H1 (cell line): ENCODE data around the gene UNC93A. TPM values are rescaled to one million over a fixed set of nuclear protein-coding genes. Genes with fewer than 3 reads are reported as not detected.

Experiments
- CTCF ChIA-PET: fragments of 300-600 bp; sonication (Branson Sonifier 250); formaldehyde crosslinking; loops from one replicate; lab custom pipeline; 2021; ENCODE audit not compliant: partially characterized antibody; lab: Charles Lee
- POLR2A ChIA-PET: fragments of 300-600 bp; sonication (Branson Sonifier 250); formaldehyde crosslinking; loops from one replicate; lab custom pipeline; 2021; ENCODE audit warnings: inconsistent platforms; ENCODE audit not compliant: partially characterized antibody; lab: Charles Lee
- DNase-seq, 2 experiments: peaks; one replicate each; pipeline versions ENCODE4 v3.0.0 to v3.0.0-alpha.2; 2010 to 2022; ENCODE audit warnings: low spot score in 2 of 2, low read depth in 1 of 2, mixed read lengths in 1 of 2
- FAIRE-seq: peaks from 2 replicates; lab custom pipeline; 2011; peaks lifted over from hg19 to GRCh38; lab: Jason Lieb, UNC
- H2AFZ ChIP-seq: 2 replicates; pipeline ENCODE4 v1.8.1; 2012; ENCODE audit warnings: low read length, inconsistent platforms
- H2AK5ac ChIP-seq: 2 replicates; pipeline ENCODE4 v1.6.1; 2013; ENCODE audit warnings: low read depth, low read length
- H2BK120ac ChIP-seq: replicated peaks from 2 replicates; pipeline ENCODE3; 2013; ENCODE audit warnings: low read depth, low read length, inconsistent platforms
- H2BK12ac ChIP-seq: 2 replicates; pipeline ENCODE4 v1.6.1; 2013; ENCODE audit warnings: low read depth, low read length
- H2BK15ac ChIP-seq: 2 replicates; pipeline ENCODE4 v1.6.1; 2013; ENCODE audit warnings: low read length
- H2BK20ac ChIP-seq: 2 replicates; pipeline ENCODE4 v1.6.1; 2013; ENCODE audit warnings: low read length
- H2BK5ac ChIP-seq: 2 replicates; pipeline ENCODE4 v1.6.1; 2013; ENCODE audit warnings: low read depth, low read length
- H3K14ac ChIP-seq: 2 replicates; pipeline ENCODE4 v1.6.1; 2013; ENCODE audit warnings: inconsistent platforms; ENCODE audit not compliant: insufficient read length
- H3K18ac ChIP-seq: 2 replicates; pipeline ENCODE4 v1.6.1; 2013; ENCODE audit warnings: low read length; ENCODE audit errors: extremely low read depth
- H3K23ac ChIP-seq: 2 replicates; pipeline ENCODE4 v1.6.1; 2013; ENCODE audit warnings: inconsistent platforms; ENCODE audit not compliant: insufficient read length
- H3K23me2 ChIP-seq: 2 replicates; pipeline ENCODE4 v1.6.1; 2013; ENCODE audit warnings: low read depth, low read length
- H3K27ac ChIP-seq: 2 replicates; pipeline ENCODE4 v1.6.1; 2011; ENCODE audit warnings: low read depth, low read length, inconsistent platforms
- H3K27me3 ChIP-seq, 4 experiments: replicated peaks in 1 of 4; 1 replicate in 1 of 4; 2 replicates in 3 of 4; pipeline versions ENCODE4 v1.6.1 to v1.8.1; 2011 to 2013; ENCODE audit warnings: low read length in 3 of 4, mild to moderate bottlenecking in 3 of 4, inconsistent platforms in 2 of 4, mixed read lengths in 2 of 4, moderate library complexity in 1 of 4; ENCODE audit not compliant: control insufficient read depth in 3 of 4, insufficient read depth in 3 of 4; ENCODE audit errors: extremely low read depth in 1 of 4
- H3K36me3 ChIP-seq, 4 experiments: 2 replicates each; pipeline versions ENCODE4 v1.6.1 to v1.8.1; 2011 to 2013; ENCODE audit warnings: mild to moderate bottlenecking in 4 of 4, low read length in 3 of 4, moderate library complexity in 2 of 4, control low read depth in 1 of 4, inconsistent platforms in 1 of 4; ENCODE audit not compliant: insufficient read depth in 4 of 4, control insufficient read depth in 2 of 4
- H3K4ac ChIP-seq: replicated peaks from 2 replicates; pipeline ENCODE3; 2013; ENCODE audit warnings: low read length, low read depth, mixed read lengths, inconsistent platforms; ENCODE audit not compliant: insufficient read length
- H3K4me1 ChIP-seq, 4 experiments: replicated peaks in 1 of 4; 1 replicate in 1 of 4; 2 replicates in 3 of 4; pipeline versions ENCODE4 v1.6.1 to v1.8.1; 2011 to 2013; ENCODE audit warnings: low read length in 3 of 4, inconsistent platforms in 2 of 4, mixed read lengths in 1 of 4; ENCODE audit not compliant: insufficient read depth in 4 of 4, control insufficient read depth in 3 of 4
- H3K4me2 ChIP-seq, 2 experiments: 2 replicates each; pipeline versions ENCODE4 v1.6.1 to v1.8.1; 2011 to 2013; ENCODE audit warnings: low read depth in 2 of 2, low read length in 2 of 2, control low read depth in 1 of 2, inconsistent platforms in 1 of 2, mild to moderate bottlenecking in 1 of 2; ENCODE audit not compliant: insufficient read depth in 1 of 2
- H3K4me3 ChIP-seq, 4 experiments: fragments of 200-600, 300-600 bp in 1 of 4; sonication (generic), shearing (Covaris generic), sonication (Bioruptor Twin) in 1 of 4; 2 replicates each; pipeline versions ENCODE4 v1.5.1 to v1.8.1; 2011 to 2016; ENCODE audit warnings: low read length in 4 of 4, low read depth in 3 of 4, control low read depth in 2 of 4, inconsistent platforms in 2 of 4, mild to moderate bottlenecking in 2 of 4, mixed read lengths in 1 of 4, moderate library complexity in 1 of 4; ENCODE audit not compliant: insufficient read depth in 2 of 4; ENCODE audit errors: extremely low read depth in 1 of 4
- H3K56ac ChIP-seq: replicated peaks from 2 replicates; pipeline ENCODE3; 2013; ENCODE audit warnings: low read depth, mild to moderate bottlenecking, mixed read lengths, low read length, inconsistent platforms; ENCODE audit not compliant: insufficient read length
- H3K79me1 ChIP-seq: 2 replicates; pipeline ENCODE4 v1.6.1; 2013; ENCODE audit warnings: low read depth, low read length, control low read depth
- H3K79me2 ChIP-seq, 2 experiments: 2 replicates each; pipeline versions ENCODE4 v1.6.1 to v1.8.1; 2012 to 2013; ENCODE audit warnings: low read length in 2 of 2, mild to moderate bottlenecking in 2 of 2, inconsistent platforms in 1 of 2; ENCODE audit not compliant: insufficient read depth in 2 of 2, control insufficient read depth in 1 of 2
- H3K9ac ChIP-seq, 4 experiments: replicated peaks in 1 of 4; 1 replicate in 1 of 4; 2 replicates in 3 of 4; pipeline versions ENCODE4 v1.6.1 to v1.8.1; 2011 to 2013; ENCODE audit warnings: low read depth in 3 of 4, low read length in 3 of 4, control low read depth in 2 of 4, mild to moderate bottlenecking in 2 of 4, moderate library complexity in 2 of 4, inconsistent platforms in 1 of 4; ENCODE audit errors: extremely low read depth in 1 of 4
- H3K9me3 ChIP-seq, 2 experiments: 2 replicates each; pipeline versions ENCODE4 v1.6.1 to v1.8.1; 2012 to 2013; ENCODE audit warnings: mild to moderate bottlenecking in 2 of 2, moderate library complexity in 2 of 2, control low read depth in 1 of 2, inconsistent platforms in 1 of 2, low read depth in 1 of 2, low read length in 1 of 2, mixed read lengths in 1 of 2; ENCODE audit not compliant: insufficient read depth in 2 of 2
- H4K20me1 ChIP-seq, 2 experiments: replicated peaks in 1 of 2; 2 replicates each; pipeline versions ENCODE3 to v1.8.1; 2011 to 2013; ENCODE audit warnings: inconsistent platforms in 2 of 2, low read length in 2 of 2, mild to moderate bottlenecking in 1 of 2; ENCODE audit not compliant: insufficient read depth in 2 of 2, control insufficient read depth in 1 of 2
- H4K5ac ChIP-seq: 2 replicates; pipeline ENCODE4 v1.6.1; 2013; ENCODE audit warnings: low read length, low read depth, mixed read lengths, inconsistent platforms; ENCODE audit not compliant: insufficient read length
- H4K8ac ChIP-seq: 2 replicates; pipeline ENCODE4 v1.8.0; 2013; ENCODE audit warnings: mild to moderate bottlenecking, moderate library complexity, low read length, inconsistent platforms; ENCODE audit not compliant: insufficient read depth; ENCODE audit errors: extremely low read depth
- H4K91ac ChIP-seq: replicated peaks from 2 replicates; pipeline ENCODE3; 2013; ENCODE audit warnings: low read length, mixed read lengths, inconsistent platforms; ENCODE audit not compliant: insufficient read length
- ATF2 ChIP-seq: IDR thresholded peaks from 2 replicates; pipeline ENCODE4 v1.6.1; 2012; ENCODE audit warnings: low read length, inconsistent platforms
- CEBPB ChIP-seq: IDR thresholded peaks from 2 replicates; pipeline ENCODE4 v1.6.1; 2012; ENCODE audit warnings: low read depth, low read length
- FOSL1 ChIP-seq: IDR thresholded peaks from 2 replicates; pipeline ENCODE4 v1.6.1; 2011; ENCODE audit warnings: mild to moderate bottlenecking, low read depth, low read length, moderate library complexity; ENCODE audit not compliant: insufficient read depth
- GABPA ChIP-seq: IDR thresholded peaks from 2 replicates; pipeline ENCODE4 v1.6.1; 2011; ENCODE audit warnings: mild to moderate bottlenecking, low read length, moderate library complexity, borderline replicate concordance; ENCODE audit not compliant: insufficient read depth
- JUN ChIP-seq: IDR thresholded peaks from 2 replicates; pipeline ENCODE4 v1.6.1; 2011; ENCODE audit warnings: low read depth, mild to moderate bottlenecking, improper control_type of control experiment, low read length
- JUND ChIP-seq: IDR thresholded peaks from 2 replicates; pipeline ENCODE4 v1.6.1; 2011; ENCODE audit warnings: mild to moderate bottlenecking, improper control_type of control experiment, low read length
- KDM4A ChIP-seq: IDR thresholded peaks from one replicate; pipeline ENCODE4 v1.7.1; 2012; ENCODE audit warnings: low read depth, mild to moderate bottlenecking, moderate library complexity, low read length, inconsistent platforms; ENCODE audit not compliant: severe bottlenecking
- PHF8 ChIP-seq: fragments of 200-600 bp; sonication (generic); conservative IDR thresholded peaks from 2 replicates; pipeline ENCODE4 v1.7.1; 2012; ENCODE audit warnings: low read depth, mild to moderate bottlenecking, inconsistent platforms, low read length, moderate library complexity
- TBP ChIP-seq: IDR thresholded peaks from 2 replicates; pipeline ENCODE4 v1.6.1; 2011; ENCODE audit warnings: low read depth, low read length, improper control_type of control experiment
- WGBS, 2 experiments: shearing (Covaris generic) in 1 of 2; methylation state at CpG; one replicate each; pipeline versions ENCODE4 v1.1.6 to v1.1.7; 2013 to 2015; ENCODE audit warnings: low lambda C conversion rate in 2 of 2, mixed read lengths in 2 of 2, inconsistent platforms in 1 of 2, low coverage in 1 of 2, missing lambda C conversion rate in 1 of 2; ENCODE audit not compliant: insufficient replicate concordance in 2 of 2, insufficient coverage in 1 of 2, insufficient read length in 1 of 2; ENCODE audit errors: extremely low coverage in 1 of 2, missing lambda C conversion rate in 1 of 2; 5-methylcytosine and 5-hydroxymethylcytosine counted together
- polyA plus RNA-seq, 7 experiments: library from polyadenylated mRNA; depleted of rRNA in 3 of 7; stranded (reverse) in 5 of 7; unstranded in 2 of 7; fragments of >200 nt in 5 of 7; fragments of 200-250 nt in 2 of 7; gene quantifications; 1 replicate in 5 of 7; 2 replicates in 1 of 7; 4 replicates in 1 of 7; pipeline versions ENCODE4 v1.2.1 to v1.2.3, GENCODE V29; 2011 to 2013; ENCODE audit warnings: missing spikeins in 2 of 7, mixed read lengths in 2 of 7
- total RNA-seq: library from RNA; stranded (reverse); fragmentation: NEBNext Ultra II Directional; extraction: Animal tissue kit (Norgen Biotek cat#: 25700); gene quantifications from 2 replicates; pipeline ENCODE4 v1.2.1, GENCODE V29; 2021
- TF ChIP-seq, protein P1 (sequence below): IDR thresholded peaks from 2 replicates; pipeline ENCODE4 v1.6.1; 2011; ENCODE audit warnings: low read length, improper control_type of control experiment

UNC93A gene
- total and polyA plus RNA-seq, 2 of the 8 experiments (the other 6 are each of a cell fraction or from before 2014, with no cell fraction given): 0.39 TPM; not detected in 1

DNA sequence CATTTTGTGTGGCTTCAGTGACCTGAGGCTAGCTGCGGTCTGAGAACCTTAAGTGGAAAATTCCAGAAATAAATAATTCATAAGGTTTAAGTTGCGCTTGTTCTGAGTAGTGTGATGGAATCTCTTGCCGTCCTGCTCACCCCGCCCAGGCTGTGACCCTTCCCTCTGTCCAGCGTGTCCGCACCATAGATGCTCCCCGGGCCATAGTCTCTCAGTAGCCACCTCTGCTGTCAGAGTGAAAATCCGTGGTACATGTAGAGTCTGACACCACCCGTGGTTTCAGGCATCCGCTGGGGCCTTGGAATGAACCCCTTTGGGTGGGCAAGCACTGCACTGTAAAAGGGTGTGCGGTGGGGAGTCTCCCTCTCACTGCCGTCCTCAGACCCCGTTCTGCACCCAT is 11.7 kb downstream of the UNC93A start:
- H3K9ac ChIP-seq: no peak overlapping the region
- H2AFZ ChIP-seq: no peak overlapping the region
- TF ChIP-seq TBP (no peak), JUN (no peak), FOSL1 (no peak), JUND (no peak), CEBPB (no peak), PHF8 (no peak), ATF2 (no peak), GABPA (no peak), KDM4A (no peak)
- TF ChIP-seq, protein P1, sequence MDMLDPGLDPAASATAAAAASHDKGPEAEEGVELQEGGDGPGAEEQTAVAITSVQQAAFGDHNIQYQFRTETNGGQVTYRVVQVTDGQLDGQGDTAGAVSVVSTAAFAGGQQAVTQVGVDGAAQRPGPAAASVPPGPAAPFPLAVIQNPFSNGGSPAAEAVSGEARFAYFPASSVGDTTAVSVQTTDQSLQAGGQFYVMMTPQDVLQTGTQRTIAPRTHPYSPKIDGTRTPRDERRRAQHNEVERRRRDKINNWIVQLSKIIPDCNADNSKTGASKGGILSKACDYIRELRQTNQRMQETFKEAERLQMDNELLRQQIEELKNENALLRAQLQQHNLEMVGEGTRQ: no peak

More for the DNA sequence above, 11.7 kb downstream of the UNC93A start:
- H3K36me3 ChIP-seq: no peaks in the 10 kb centered on the region
- ChIA-PET CTCF (interaction anchor here (1.3 kb wide), 1 partner anchor 26 kb away, joined by 4 read pairs; no protein-coding TSS in a partner anchor), POLR2A (no interaction called here)
- no peaks in the 10 kb centered on the region for H3K79me2 ChIP-seq
- H3K23me2 ChIP-seq: 0 out of 2 replicates have a peak, but pooled peaks cover 1% of the 10 kb centered on the region
- 77% methylated on average over 13 of the region's 13 CpGs; no CpG with 5 or more reads in 1 of the 2 experiments for WGBS, 2 experiments
- H2BK5ac ChIP-seq: no peak overlapping the region
- DNase-seq: no peak
- no peak overlapping the region for H3K4me2 ChIP-seq
- H4K91ac ChIP-seq: no peak overlapping the region
- no peak overlapping the region for H3K23ac ChIP-seq
- H3K4me3 ChIP-seq: no peak overlapping the region
- H3K4me1 ChIP-seq: peaks cover 0 to 24% (median 9%) of the 10 kb centered on the region in 4 experiments; a peak in 6 of 7 replicates
- H3K18ac ChIP-seq: no peak overlapping the region
- H3K4ac ChIP-seq: no peak overlapping the region
- H3K9me3 ChIP-seq: peaks cover 3% of the 10 kb centered on the region in 2 experiments; a peak in 2 of 4 replicates
- peaks cover 0 to 2% (median 0%) of the 10 kb centered on the region in 4 experiments; a peak in 2 of 7 replicates for H3K27me3 ChIP-seq
- no peaks in the 10 kb centered on the region for H4K20me1 ChIP-seq
- no peak overlapping the region; the same call in 1 of the 2 replicates for H4K8ac ChIP-seq
- no peak overlapping the region for H3K14ac ChIP-seq
- 0 out of 2 replicates have a peak overlapping the region, but pooled peaks have one; percentile 65 for H2BK15ac ChIP-seq
- no peak overlapping the region; the same call in 1 of the 2 replicates for H2BK20ac ChIP-seq
- H3K79me1 ChIP-seq: no peaks in the 10 kb centered on the region
- no peak overlapping the region for H4K5ac ChIP-seq
- no peak overlapping the region for H2BK12ac ChIP-seq
- no peak overlapping the region for H2AK5ac ChIP-seq
- H3K27ac ChIP-seq: no peak overlapping the region
- no peak for FAIRE-seq
- H3K56ac ChIP-seq: no peak overlapping the region
- H2BK120ac ChIP-seq: no peak overlapping the region
